ENCODE results near the gene SNCA.

The SNCA gene

DNA sequence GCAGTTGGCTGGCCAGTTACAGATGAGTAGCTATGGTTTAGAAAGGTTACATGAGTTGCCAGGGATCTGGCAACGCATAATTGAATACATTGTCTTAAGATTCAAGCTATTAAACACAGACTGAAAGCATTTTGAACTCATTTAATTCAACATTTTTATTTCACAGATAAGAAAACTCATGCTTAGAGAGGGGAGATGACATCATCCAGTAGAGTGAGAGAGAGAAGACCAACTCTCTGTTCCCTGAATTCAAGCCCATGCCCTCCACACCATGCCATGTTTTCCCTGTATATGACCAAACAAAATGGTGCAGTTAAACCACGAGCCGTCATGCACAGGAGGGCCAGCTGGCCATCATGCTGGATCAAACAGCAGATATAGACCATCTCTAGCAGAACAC lies 22.6 kb downstream of the SNCA start:
- DNase-seq (ENCODE audit: low read depth, low spot score): no peak

DNA sequence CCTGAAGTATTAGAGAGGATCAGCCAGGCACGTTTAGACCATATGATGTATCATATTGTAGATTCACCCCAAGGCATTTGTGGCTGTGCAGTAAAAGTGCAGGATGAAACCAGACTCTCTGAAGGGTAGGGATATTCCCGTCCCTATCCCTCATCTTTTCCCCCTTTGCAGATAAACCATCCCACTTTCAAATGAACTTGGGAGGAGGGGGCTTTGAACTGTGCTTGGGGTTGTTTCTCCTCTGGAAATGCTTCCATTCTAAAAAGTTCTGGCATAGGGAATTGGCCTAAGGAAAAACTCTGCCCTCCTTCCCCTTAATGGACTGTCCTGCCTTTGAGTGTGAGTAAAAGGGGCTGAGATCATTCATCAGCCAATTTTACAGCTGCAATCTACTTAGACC lies 23.8 kb downstream of the SNCA start:
- DNase-seq (ENCODE audit: low read depth, low spot score): no peak

DNA sequence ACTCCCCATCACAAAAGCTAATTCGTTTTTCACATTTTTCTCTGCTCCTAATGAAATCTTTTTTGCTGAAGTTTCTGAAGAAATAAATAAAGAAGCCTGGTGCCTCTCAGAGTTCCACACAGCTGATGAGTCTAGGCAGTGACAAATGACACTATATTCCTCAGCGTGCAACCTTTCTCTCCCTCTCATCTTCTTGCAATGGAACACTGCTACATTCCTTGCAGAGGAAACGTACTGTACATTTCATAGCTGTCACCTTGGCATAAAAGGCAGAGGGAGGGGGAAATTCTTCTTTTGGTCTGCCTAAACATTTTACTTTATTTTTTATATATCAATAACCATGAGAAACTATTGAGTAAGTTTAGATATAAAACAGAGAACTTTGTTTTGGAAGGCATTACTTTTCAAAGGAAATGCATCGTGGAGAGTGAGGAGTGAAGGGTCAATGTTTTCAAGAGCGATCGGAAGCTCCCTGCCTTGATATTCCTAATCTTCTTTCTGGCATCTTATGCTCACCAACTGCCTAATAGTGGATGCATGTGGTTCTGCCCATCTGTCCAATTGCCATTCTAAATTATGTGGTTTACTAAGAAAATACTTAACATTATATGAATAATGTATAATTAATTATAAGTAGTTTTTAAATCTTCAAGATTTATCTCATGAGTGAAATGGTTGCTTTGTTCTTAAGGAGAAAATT lies 29.4 kb downstream of the SNCA start:
- no peak for DNase-seq (ENCODE audit: low read depth, low spot score)

DNA sequence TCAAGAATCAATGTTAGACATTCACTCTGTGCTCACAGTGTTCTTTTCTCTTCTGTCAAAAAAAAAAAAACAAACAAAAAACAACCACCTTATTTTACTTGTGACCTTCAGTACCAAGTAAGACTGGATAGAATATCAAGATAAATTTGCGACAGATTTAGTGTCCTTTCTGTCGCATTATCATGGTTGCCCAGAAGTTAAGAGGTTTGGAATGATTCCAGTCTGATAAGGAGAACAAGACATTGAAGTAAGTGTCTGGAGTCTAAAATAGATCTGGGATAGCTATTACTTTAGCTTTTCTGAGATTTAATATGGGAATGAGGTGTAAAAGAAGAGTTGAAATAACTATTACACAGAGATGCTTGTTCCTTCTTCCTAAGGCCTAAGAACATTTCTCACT lies 31.7 kb downstream of the SNCA start:
- no peak for DNase-seq (ENCODE audit: low read depth, low spot score)

DNA sequence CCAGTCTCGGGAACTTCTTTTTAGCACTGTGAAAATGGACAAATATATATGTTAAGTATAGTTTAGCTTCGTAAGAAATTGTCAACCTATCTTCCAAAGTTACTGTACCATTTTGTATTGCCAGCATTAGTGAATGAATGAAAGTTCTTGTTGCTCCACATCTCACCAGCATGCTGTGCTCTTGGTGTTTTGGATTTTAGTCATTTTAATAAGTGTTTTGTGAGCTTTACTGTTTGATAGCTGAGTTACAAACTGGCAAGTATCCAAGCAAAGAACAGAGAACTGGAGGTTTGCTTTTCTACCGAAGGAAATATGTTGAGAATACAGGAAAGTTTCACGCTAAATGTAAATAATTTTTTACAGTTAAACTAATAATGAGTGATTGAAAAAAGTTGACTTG lies 33.0 kb downstream of the SNCA start:
- no peak for DNase-seq (ENCODE audit: low read depth, low spot score)

DNA sequence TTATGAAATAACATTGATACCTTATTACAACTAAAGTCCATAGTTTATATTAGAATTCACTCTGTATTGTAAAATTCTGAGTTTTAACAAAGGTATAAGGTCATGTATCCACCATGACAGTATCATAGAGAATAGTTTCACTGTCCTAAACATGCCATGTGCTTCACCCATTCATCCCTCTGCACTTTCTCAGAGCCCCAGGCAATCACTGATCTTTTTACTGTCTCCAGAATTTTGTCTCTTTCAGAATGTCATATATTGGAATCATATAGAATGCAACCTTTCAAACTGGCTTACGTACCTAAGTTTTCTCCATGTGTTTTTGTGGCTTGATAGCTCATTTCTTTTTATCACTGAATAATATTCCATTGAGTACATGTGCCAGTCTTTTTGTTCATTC lies 33.9 kb downstream of the SNCA start:
- no peak for DNase-seq (ENCODE audit: low read depth, low spot score)

DNA sequence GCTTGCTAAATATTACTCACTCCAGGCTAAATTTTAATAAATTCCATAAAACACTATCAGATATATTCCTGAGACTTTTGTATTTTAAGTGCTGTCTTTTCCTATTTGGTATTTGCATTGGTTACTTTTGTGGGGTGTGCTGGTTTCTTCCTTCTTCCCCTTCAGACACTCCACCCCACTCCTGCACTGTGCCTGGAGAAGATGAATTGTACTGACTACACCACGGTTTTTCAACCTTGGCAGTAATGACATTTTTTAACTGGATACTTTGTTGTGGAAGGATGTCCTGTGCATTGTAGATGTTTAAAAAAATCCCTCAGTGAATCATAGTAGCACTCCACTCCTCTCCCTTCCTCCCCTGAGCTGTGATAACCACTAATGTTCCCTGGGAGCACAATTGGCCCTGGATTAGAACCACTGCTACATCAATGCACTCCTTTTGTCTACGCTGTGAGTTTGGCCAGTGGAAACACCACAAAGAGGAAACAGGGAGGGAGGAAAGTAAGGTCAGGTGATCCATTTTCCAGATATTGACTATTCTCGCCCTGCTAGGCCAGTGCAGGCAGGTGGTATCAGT lies 36.3 kb downstream of the SNCA start:
- DNase-seq (ENCODE audit: low read depth, low spot score): no peak

DNA sequence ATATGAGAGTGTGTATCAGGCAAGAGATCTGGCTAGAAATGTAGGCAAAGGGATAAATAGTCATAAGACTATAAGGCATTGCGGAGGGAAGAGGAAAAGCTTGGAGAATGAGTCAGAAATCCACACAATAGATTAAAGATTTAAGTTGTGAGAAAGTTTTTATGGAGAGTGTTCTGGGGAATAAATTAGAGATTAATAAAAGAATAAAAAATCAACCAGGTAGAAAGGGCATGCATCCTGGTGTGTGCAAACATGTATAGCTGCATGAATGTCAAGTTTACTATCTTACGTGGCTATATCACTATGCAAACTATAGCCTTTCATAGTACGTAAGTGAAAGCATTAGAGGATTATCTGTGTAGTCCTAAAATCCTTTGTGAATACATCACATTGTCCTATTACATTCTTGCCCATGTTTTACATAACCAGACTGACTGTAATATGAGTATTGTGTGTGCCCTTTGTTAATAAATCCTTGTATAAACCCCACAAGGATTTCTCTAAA lies 36.9 kb downstream of the SNCA start:
- DNase-seq (ENCODE audit: low read depth, low spot score): no peak

DNA sequence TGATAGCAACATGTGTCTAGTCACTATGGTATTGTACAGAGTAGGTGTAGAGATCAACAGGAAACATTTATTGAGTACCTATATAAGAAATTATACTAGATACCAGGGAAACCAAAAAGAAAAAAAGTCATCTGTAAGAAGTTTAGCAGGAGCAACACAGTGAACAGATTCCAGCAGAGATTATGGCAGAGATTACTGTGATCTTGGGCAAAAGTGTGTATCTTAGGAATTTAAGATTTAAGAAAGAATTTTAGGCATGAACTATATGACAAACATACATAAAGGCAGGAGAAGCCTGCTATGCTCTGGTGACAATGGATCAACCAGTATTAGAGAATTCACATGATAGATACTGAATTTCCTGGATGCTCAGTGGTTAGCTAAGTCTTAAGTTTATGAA lies 37.9 kb downstream of the SNCA start:
- no peak for DNase-seq (ENCODE audit: low read depth, low spot score)

DNA sequence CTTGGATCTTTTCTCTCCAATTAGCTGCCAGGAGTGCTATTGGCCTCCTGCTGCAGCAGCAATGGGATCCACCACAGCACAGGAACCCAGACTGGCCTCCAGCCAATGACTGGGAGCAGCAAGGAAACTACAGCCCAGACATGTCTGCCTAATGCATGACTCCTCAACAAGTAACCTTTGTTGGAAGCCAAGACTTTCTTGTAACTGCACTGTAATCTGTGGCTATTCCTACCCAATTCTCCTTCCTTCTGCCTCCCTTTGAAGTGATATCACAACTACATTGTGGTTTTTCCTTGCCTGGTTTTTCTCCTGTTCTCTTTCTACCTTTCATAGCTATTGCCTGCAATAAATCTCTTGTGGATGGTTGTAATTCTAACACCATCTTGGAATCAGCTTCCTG lies 39.8 kb downstream of the SNCA start:
- no peak for DNase-seq (ENCODE audit: low read depth, low spot score)

DNA sequence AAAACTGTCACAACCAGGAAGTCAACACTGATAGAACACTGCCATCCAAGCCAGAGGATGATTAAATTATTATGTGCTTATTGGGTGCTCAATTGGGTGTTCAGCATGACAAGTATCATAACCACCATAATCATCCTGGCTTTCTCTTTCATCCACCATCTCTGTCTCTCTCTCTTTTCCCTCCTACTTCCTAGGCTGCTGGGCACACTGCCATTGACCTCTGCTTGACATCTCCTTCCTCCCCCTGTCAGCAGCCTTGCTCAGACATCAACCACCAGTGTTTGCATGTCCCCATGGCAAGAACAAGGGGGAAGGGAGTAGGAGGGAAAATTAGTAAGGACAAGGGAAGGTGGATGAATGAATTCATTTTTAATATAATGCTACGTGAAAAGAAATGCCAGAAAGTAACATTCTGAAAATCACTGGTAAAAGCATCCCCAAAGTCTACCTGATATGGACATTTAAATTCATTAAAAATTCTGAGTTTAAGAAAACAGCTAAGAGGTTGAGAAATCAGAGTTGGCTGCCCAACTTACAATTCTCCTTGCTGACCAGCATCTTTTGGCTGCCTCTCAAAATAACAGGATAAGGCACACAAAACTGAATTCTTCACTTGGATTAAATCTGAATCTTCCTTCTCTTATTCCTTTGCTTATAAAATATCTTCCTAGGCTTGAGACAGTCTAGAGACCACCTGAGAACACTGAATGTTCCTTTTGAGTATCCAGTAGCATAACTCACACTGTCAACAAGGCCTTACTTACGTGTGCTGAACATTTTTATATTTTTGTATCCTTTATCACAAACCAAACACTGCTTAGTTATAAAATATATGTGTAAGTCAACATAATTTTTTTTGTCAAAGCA lies 48.5 kb downstream of the SNCA start:
- no peak for DNase-seq (ENCODE audit: low read depth, low spot score)

DNA sequence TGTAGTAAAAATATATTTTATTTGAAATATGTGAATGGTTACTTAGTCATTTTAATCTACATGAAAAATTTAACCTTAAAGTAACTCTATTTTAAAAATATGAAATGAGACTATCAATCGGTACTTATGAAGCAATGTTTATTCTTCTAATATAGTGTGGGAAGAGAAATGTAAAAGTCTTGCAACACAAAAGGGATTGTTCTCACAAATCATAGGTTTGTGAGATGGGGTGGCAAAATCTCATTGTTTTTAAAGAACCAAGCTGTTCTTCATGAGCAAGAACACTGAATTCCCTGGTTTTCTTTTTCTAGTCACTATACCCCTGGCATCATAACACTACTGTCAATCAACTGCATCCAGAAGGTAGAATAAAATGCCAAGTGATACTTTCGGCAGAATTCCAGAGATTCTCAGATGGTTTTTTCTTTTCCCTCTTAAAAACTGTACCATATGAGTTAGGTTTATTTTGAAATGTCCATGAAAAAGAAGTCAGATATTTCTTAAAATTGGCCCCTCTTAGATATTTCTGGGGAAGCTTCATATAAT lies 52.2 kb downstream of the SNCA start:
- no peak for DNase-seq (ENCODE audit: low read depth, low spot score)

DNA sequence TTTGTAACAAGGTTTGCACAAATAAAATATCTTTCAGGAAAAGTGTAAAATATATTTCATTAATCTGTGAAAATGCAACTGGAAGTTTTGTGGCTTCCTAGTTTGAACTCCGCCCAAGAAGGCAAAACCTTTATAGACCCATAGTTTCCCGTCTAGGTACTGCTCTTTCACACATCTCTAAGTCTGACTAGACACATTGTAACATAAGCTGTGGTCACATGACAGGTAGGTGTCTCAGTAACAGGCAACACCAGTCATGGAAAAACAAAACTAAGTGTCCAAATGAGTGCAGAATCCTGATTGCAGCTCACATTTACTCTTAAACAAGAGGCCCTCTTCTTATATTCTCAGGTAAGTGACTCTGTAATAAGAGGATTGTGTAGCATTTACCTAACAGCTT lies 55.6 kb downstream of the SNCA start:
- no peak for DNase-seq (ENCODE audit: low read depth, low spot score)

DNA sequence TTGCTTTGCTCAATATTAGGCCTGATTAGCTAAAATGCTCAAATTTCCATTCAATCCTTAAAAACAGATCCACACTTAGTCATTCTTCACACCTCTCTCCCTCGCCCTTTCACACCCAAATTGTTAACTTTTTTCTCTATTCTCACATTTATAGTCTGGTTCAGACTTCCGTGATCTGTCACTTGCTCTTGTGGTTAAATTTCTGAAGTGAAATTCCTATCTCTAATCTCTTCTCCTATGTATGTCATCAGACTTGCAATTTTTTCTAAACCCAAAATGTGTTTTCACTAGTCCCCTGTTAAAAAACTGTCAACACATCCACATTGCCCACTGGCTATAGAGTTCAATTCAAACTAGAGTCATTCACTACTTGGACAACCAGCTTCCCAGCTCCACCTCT lies 63.2 kb downstream of the SNCA start:
- no peak for DNase-seq (ENCODE audit: low read depth, low spot score)

DNA sequence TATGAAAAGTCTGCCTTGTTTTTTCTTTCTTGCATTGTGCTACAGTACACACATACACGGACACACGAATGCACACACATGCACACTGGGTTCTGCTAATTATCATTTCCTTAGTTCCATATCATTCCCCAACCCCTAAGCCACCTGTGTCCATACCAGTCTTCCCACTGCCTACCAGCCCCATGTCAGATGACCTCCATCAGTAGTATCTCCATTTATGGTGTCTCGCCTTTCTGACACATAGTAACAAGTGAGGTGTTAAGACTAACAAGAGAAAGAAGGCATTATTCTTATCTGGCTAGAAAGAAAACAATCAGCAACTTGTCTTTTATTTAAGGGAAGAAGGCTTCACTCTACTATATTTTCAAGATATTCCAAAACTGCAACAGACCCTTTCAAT lies 67.1 kb downstream of the SNCA start:
- no peak for DNase-seq (ENCODE audit: low read depth, low spot score)

DNA sequence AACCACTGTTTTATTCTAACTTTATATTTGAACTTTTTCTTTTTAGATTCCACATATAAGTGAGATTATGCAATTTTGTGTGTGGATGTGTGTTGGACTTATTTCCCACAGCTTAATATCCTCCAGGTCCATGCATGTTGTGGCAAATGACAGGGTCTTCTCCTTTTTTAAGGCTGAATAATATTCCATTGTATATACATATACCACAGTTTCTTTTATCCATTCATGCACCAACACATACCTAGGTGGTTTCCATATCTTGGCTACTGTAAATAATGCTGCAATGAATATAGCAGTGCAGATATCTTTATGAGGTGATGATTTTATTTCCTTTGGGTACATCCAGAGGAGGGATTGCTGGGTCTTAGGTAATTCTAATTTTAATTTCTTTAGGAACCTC lies 69.0 kb downstream of the SNCA start:
- DNase-seq (ENCODE audit: low read depth, low spot score): no peak

DNA sequence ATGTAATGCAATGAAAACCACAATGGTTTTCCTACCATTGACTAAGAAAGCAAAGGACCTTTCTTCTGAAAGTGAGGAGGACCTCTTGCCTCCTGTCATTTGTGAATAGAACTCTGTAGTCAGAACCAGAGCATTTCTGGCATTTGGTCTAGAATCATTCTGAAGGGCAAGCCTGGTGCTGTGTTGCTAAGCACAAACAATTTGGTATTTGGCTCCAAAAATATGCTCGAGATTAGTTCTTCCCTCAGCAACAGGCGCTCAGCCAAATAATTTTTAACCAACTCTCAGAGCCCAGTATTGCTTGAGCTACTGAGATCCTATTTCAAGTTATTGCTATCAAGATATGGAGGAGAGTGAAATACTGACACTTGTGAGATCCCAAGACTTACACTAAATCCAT lies 71.0 kb downstream of the SNCA start:
- no peak for DNase-seq (ENCODE audit: low read depth, low spot score)

DNA sequence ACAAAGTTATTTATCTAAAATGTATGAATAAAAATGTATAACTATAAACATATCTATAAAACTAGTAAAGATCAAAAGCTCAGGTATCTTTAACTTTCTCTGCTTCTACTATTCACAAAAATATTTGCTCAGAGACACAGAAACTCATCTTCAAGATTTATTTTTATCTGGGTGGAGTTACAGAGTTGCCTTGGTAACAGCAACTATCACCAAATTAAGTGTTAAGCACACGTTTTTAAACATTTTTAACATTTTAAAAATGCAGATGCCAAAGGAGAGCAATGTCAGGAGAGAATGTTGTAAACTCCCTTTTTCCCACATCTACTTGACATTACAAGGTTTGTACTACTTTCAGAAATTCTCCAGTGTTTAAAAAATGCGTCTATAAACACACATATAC lies 71.4 kb downstream of the SNCA start:
- DNase-seq (ENCODE audit: low read depth, low spot score): no peak

DNA sequence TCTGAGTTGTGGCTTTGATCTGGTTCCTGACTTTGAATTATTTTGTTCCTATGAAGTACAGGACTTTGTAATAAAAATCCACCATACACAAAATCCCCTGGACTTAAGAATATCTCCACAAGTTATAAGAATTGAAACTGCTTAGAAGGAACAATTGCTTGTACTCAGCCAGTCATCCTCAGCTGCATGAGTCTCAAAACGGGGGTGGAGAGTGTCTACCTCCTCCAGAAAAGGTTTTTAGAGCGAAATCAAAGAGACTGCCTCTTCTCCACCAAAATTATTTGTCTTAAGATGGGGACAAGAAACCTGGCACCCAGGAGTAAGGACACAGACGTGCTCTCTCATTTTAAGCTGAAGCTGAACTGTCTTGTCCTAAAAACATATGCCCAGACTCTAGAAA lies 74.7 kb downstream of the SNCA start:
- no peak for DNase-seq (ENCODE audit: low read depth, low spot score)

DNA sequence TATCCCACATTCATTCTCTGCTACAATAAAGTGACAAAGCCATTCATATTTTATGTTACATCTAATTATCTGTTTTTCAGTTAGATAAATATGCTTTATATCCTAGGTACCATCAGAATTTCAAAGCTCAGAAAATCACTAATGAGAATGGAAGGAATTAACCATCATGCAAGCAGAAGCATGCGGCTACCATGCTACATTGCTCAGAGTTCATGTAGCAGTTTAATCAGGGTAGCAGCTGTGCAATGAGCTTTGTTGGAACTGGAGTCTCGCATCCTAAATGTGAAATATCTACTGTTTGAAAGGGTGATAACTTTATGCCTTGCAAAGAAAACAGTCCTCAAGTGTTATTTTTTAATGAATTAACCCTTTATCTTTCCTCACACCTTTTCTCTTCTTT lies 77.5 kb downstream of the SNCA start:
- no peak for DNase-seq (ENCODE audit: low read depth, low spot score)

DNA sequence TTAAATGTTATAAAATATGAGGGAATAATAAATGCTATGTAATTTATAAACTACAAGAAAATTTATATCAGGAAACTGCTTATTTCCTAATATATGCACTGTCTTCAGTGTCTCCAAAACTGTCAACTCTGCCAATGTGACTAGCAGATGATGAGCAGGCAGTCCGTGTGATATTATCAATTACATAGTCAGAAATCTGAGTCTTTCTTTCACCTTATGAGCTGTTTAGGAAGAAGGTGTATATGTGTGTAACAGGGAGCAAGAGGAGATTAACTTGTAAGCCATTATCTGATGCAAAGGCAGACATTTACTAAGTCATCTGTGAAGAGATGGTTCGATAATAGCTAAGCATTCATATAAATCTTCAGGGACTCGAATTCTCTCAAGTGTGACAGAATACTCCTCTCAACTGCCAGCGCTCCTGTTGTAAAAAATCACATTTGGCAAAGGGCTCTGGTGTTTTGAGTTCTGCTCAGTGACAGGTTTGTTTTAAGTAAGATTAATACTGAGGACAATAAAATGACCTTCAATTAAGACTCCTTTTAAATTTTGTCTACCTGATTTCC lies 79.7 kb downstream of the SNCA start:
- no peak for DNase-seq (ENCODE audit: low read depth, low spot score)

DNA sequence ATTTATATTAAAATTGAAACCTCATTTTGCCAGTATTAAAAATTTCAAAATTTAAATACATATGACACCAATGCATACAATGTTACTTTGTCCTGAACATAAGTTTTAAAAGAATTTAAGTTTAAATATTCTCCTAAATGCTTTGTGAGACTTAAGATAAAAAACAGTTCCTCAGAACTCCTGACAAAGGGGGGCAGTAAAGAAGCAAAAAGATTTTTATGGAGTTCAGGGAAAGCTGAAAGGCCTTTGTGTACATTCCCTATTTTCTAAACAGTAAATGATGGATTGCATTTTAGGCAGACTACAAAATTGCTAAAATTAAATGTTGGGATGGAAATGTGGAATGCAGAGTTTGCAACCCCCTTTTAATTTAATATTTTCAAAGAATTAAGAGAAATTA lies 81.7 kb downstream of the SNCA start:
- DNase-seq (ENCODE audit: low read depth, low spot score): no peak

All from activated naive CD8-positive, alpha-beta T cell treated with anti-CD3 and anti-CD28 coated beads, Interleukin-2, amount 50 U/mL, for 16 hours (primary cell).